Right forelimb (tissue), 1 donor: ENCODE data around the gene EARS2.
"Not testable (repeated sequence)": the region's sequence is repeated elsewhere in the genome, so short reads cannot be mapped to it uniquely, and the experiment has no call there.

Experiments
- DNase-seq: peaks from one replicate; pipeline ENCODE4 v3.0.0-alpha.2; 2018

EARS2 gene

GRCh38 chr16:23523876-23524385 lies 33.2 kb downstream of the EARS2 start:
- DNase-seq: no peak

GRCh38 chr16:23523321-23523720 lies 33.8 kb downstream of the EARS2 start:
- no peak for DNase-seq

- DNase-seq: no peak
These were observed 35.2 kb downstream of the EARS2 start for GRCh38 chr16:23521965-23522364.

GRCh38 chr16:23521037-23521743 lies 36.0 kb downstream of the EARS2 start:
- DNase-seq: no peak

GRCh38 chr16:23520500-23520899 lies 36.6 kb downstream of the EARS2 start:
- DNase-seq: no peak

GRCh38 chr16:23519282-23519681 lies 37.9 kb downstream of the EARS2 start:
- DNase-seq: no peak

- DNase-seq: no peak
These were observed 38.7 kb downstream of the EARS2 start for GRCh38 chr16:23518435-23518891.

- DNase-seq: no peak
These were observed 40.6 kb downstream of the EARS2 start for GRCh38 chr16:23516366-23517137.

GRCh38 chr16:23515881-23516280 lies 41.3 kb downstream of the EARS2 start:
- no peak for DNase-seq

GRCh38 chr16:23514381-23515152 lies 42.6 kb downstream of the EARS2 start:
- DNase-seq: no peak

- DNase-seq: no peak
These were observed 44.9 kb downstream of the EARS2 start for GRCh38 chr16:23512168-23512695.

- no peak for DNase-seq
These were observed 45.4 kb downstream of the EARS2 start for GRCh38 chr16:23511731-23512130.

- not testable (repeated sequence) for DNase-seq
These were observed 46.3 kb downstream of the EARS2 start for GRCh38 chr16:23510915-23511270.

- peak; percentile 95 for DNase-seq
These were observed 46.8 kb downstream of the EARS2 start, which contains the start of gene GGA2 for GRCh38 chr16:23510164-23510914. Gene GGA2, minus strand, starts transcription at chr16:23510494. Its CDS starts 83 bp downstream, at chr16:23510411.

- peak; percentile 59 for DNase-seq
These were observed 47.4 kb downstream of the EARS2 start for GRCh38 chr16:23509782-23510163.

- DNase-seq: no peak
These were observed 47.8 kb downstream of the EARS2 start for GRCh38 chr16:23509441-23509754.

GRCh38 chr16:23508589-23509440 lies 48.3 kb downstream of the EARS2 start:
- peak; percentile 51 for DNase-seq

- no peak for DNase-seq
These were observed 50.5 kb downstream of the EARS2 start for GRCh38 chr16:23506606-23506994.

- no peak for DNase-seq
These were observed 51.2 kb downstream of the EARS2 start for GRCh38 chr16:23505671-23506605.

GRCh38 chr16:23505180-23505665 lies 51.9 kb downstream of the EARS2 start:
- no peak for DNase-seq
